Measurements from ENCODE around the gene TCF15. TPM values are rescaled to one million over a fixed set of nuclear protein-coding genes. Genes with fewer than 3 reads are reported as not detected.

The TCF15 gene
- total and polyA plus RNA-seq, 4 donors: not detected

- Histone ChIP-seq H3K9ac (ENCODE audit: low read depth in 1 of 2, low read length in 2 of 2) (no peak overlapping the region), H3K4me1 (ENCODE audit: control insufficient read depth in 4 of 4, insufficient read depth in 4 of 4, low read length in 3 of 4) (no peaks in the 10 kb centered on the region), H3K4me3 (ENCODE audit: low read depth in 1 of 3, low read length in 3 of 3) (no peak overlapping the region), H3K9me3 (ENCODE audit: control insufficient read depth in 4 of 4, low read length in 3 of 4) (no peaks in the 10 kb centered on the region), H3K27ac (ENCODE audit: low read depth in 1 of 2, low read length in 2 of 2) (no peak overlapping the region), H3K27me3 (ENCODE audit: control insufficient read depth in 4 of 4, insufficient read depth in 4 of 4, low read length in 3 of 4) (no peaks in the 10 kb centered on the region), H3K36me3 (ENCODE audit: control insufficient read depth in 4 of 4, insufficient read depth in 3 of 4, low read depth in 1 of 4, low read length in 3 of 4) (no peaks in the 10 kb centered on the region)
- 96% methylated on average over 2 of the region's 2 CpGs for WGBS
- no peak for DNase-seq (ENCODE audit: low spot score)
- no peak for TF ChIP-seq GABPA (IDR thresholded peaks at IDR 0.05 in 1 of 2, conservative IDR thresholded peaks at IDR 0.05 in 1 of 2)
- TF ChIP-seq HNF4A (conservative IDR thresholded peaks at IDR 0.05): no peak
- no peak for TF ChIP-seq RAD21 (IDR thresholded peaks at IDR 0.05)
- no peak for TF ChIP-seq ATF3 (IDR thresholded peaks at IDR 0.05)
- TF ChIP-seq NR2F2 (IDR thresholded peaks at IDR 0.05): no peak
These were observed 10.0 kb downstream of the TCF15 start for GRCh38 chr20:600141-600540.

DNA sequence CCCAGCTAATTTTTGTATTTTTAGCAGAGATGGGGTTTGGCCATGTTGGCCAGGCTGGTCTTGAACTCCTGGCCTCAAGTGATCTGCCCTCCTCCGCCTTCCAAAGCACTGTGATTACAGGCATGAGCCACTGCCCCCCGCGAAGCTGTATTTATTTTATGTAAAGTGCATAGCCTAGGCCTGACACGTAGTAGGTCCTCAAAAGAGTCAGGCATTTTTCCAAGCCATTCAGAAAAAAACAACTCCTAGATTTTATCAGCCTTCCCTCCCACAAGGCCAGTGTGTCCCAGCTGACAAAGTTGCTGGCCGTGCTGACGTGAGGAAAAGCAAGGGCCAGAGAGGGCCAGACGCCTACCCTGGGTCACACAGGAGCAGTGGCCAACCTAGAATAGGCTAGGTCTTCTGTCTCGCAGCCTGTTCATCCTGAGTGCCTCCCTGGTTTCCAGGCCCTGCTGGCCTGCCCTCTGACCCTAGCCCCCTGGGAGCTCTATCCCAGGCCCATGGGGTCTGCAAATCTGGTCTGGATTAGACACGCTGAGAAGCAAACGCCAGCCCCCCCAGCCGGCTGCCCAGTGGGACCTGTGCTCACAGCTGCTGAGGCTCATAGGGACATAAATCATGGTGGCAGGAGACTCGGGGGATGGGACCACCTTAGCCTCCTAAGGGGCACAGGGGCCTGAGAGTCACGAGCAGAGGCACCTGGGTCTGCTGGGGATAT lies 11.8 kb downstream of the TCF15 start:
- Histone ChIP-seq H3K4me3 (ENCODE audit: low read depth in 1 of 3, low read length in 3 of 3) (no peak overlapping the region), H3K27me3 (ENCODE audit: control insufficient read depth in 4 of 4, insufficient read depth in 4 of 4, low read length in 3 of 4) (no peaks in the 10 kb centered on the region), H3K36me3 (ENCODE audit: control insufficient read depth in 4 of 4, insufficient read depth in 3 of 4, low read depth in 1 of 4, low read length in 3 of 4) (no peaks in the 10 kb centered on the region), H3K9ac (ENCODE audit: low read depth in 1 of 2, low read length in 2 of 2) (no peak overlapping the region), H3K9me3 (ENCODE audit: control insufficient read depth in 4 of 4, low read length in 3 of 4) (no peaks in the 10 kb centered on the region), H3K27ac (ENCODE audit: low read depth in 1 of 2, low read length in 2 of 2) (no peak overlapping the region), H3K4me1 (ENCODE audit: control insufficient read depth in 4 of 4, insufficient read depth in 4 of 4, low read length in 3 of 4) (no peaks in the 10 kb centered on the region)
- TF ChIP-seq EGR1 (IDR thresholded peaks at IDR 0.05; ENCODE audit: low read depth in 2 of 2): no peak
- TF ChIP-seq RXRA (IDR thresholded peaks at IDR 0.05): no peak
- TF ChIP-seq, protein P1, sequence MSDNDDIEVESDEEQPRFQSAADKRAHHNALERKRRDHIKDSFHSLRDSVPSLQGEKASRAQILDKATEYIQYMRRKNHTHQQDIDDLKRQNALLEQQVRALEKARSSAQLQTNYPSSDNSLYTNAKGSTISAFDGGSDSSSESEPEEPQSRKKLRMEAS (IDR thresholded peaks at IDR 0.05): no peak
- no peak for TF ChIP-seq JUND (IDR thresholded peaks at IDR 0.05)
- no peak for TF ChIP-seq TAF1 (conservative IDR thresholded peaks at IDR 0.05)
- TF ChIP-seq HNF4G (IDR thresholded peaks at IDR 0.05): no peak
- no peak for TF ChIP-seq FOXA1 (IDR thresholded peaks at IDR 0.05)
- no peak for TF ChIP-seq ZBTB33 (IDR thresholded peaks at IDR 0.05)
- no peak for TF ChIP-seq RAD21 (IDR thresholded peaks at IDR 0.05)
- no peak for TF ChIP-seq ATF3 (IDR thresholded peaks at IDR 0.05)
- no peak for TF ChIP-seq GABPA (IDR thresholded peaks at IDR 0.05 in 1 of 2, conservative IDR thresholded peaks at IDR 0.05 in 1 of 2)
- TF ChIP-seq CTCF (IDR thresholded peaks at IDR 0.05; ENCODE audit: low read depth, low read length, missing input control): no peak
- no peak for TF ChIP-seq SP1 (IDR thresholded peaks at IDR 0.05)
- no peak for TF ChIP-seq NR2F2 (IDR thresholded peaks at IDR 0.05)
- TF ChIP-seq FOXA2 (IDR thresholded peaks at IDR 0.05): no peak
- no peak for TF ChIP-seq REST (IDR thresholded peaks at IDR 0.05)
- TF ChIP-seq YY1 (IDR thresholded peaks at IDR 0.05): no peak
- TF ChIP-seq HNF4A (conservative IDR thresholded peaks at IDR 0.05): no peak
- WGBS: 90% methylated on average over 13 of the region's 13 CpGs
- no peak for DNase-seq (ENCODE audit: low spot score)
